ENCODE data around the gene KRT5.

The KRT5 gene

GRCh38 chr12:52537101-52537500 lies 16.9 kb upstream of the KRT5 start:
- DNase-seq (ENCODE audit: low read depth, low spot score): no peak

GRCh38 chr12:52535574-52535973 lies 15.4 kb upstream of the KRT5 start:
- no peak for DNase-seq (ENCODE audit: low read depth, low spot score)

GRCh38 chr12:52534482-52534881 lies 14.3 kb upstream of the KRT5 start:
- no peak for DNase-seq (ENCODE audit: low read depth, low spot score)

GRCh38 chr12:52533686-52534470 lies 13.7 kb upstream of the KRT5 start:
- DNase-seq (ENCODE audit: low read depth, low spot score): no peak

GRCh38 chr12:52532636-52533035 lies 12.4 kb upstream of the KRT5 start:
- no peak for DNase-seq (ENCODE audit: low read depth, low spot score)

GRCh38 chr12:52531566-52532300 lies 11.5 kb upstream of the KRT5 start:
- DNase-seq (ENCODE audit: low read depth, low spot score): no peak

GRCh38 chr12:52530905-52531304 lies 10.7 kb upstream of the KRT5 start:
- no peak for DNase-seq (ENCODE audit: low read depth, low spot score)

GRCh38 chr12:52530366-52530765 lies 10.2 kb upstream of the KRT5 start:
- DNase-seq (ENCODE audit: low read depth, low spot score): no peak

GRCh38 chr12:52529846-52530245 lies 9.7 kb upstream of the KRT5 start:
- no peak for DNase-seq (ENCODE audit: low read depth, low spot score)

GRCh38 chr12:52529417-52529816 lies 9.2 kb upstream of the KRT5 start:
- DNase-seq (ENCODE audit: low read depth, low spot score): no peak

- DNase-seq (ENCODE audit: low read depth, low spot score): no peak
Observed at GRCh38 chr12:52528641-52529143, 8.5 kb upstream of the KRT5 start.

GRCh38 chr12:52527121-52527800 lies 7.1 kb upstream of the KRT5 start:
- DNase-seq (ENCODE audit: low read depth, low spot score): no peak

GRCh38 chr12:52526511-52526951 lies 6.3 kb upstream of the KRT5 start:
- DNase-seq (ENCODE audit: low read depth, low spot score): no peak

- DNase-seq (ENCODE audit: low read depth, low spot score): no peak
Observed at GRCh38 chr12:52525661-52526499, 5.7 kb upstream of the KRT5 start.

GRCh38 chr12:52524898-52525591 lies 4.9 kb upstream of the KRT5 start:
- no peak for DNase-seq (ENCODE audit: low read depth, low spot score)

- DNase-seq (ENCODE audit: low read depth, low spot score): no peak
Observed at GRCh38 chr12:52524241-52524897, 4.2 kb upstream of the KRT5 start.

GRCh38 chr12:52523824-52524223 lies 3.6 kb upstream of the KRT5 start:
- no peak for DNase-seq (ENCODE audit: low read depth, low spot score)

- DNase-seq (ENCODE audit: low read depth, low spot score): no peak
Observed at GRCh38 chr12:52522346-52523011, 2.3 kb upstream of the KRT5 start.

GRCh38 chr12:52521568-52522266 lies 1.5 kb upstream of the KRT5 start:
- no peak for DNase-seq (ENCODE audit: low read depth, low spot score)

Measured in brain pericyte (primary cell).